H1 (cell line): ENCODE results near the gene EIF2B5. TPM values are rescaled to one million over a fixed set of nuclear protein-coding genes. Genes with fewer than 3 reads are reported as not detected.

Experiments used
- FOSL1 ChIP-seq: IDR thresholded peaks from 2 replicates; pipeline ENCODE4 v1.6.1; 2011; ENCODE audit warnings: mild to moderate bottlenecking, low read depth, low read length, moderate library complexity; ENCODE audit not compliant: insufficient read depth
- JUND ChIP-seq: IDR thresholded peaks from 2 replicates; pipeline ENCODE4 v1.6.1; 2011; ENCODE audit warnings: mild to moderate bottlenecking, improper control_type of control experiment, low read length
- SIRT6 ChIP-seq: IDR thresholded peaks from one replicate; pipeline ENCODE4 v1.7.1; 2012; ENCODE audit warnings: low read length, inconsistent platforms
- SP1 ChIP-seq: IDR thresholded peaks from 2 replicates; pipeline ENCODE4 v1.6.1; 2011; ENCODE audit warnings: low read depth, low read length
- polyA plus RNA-seq, 7 experiments: library from polyadenylated mRNA; depleted of rRNA in 3 of 7; stranded (reverse) in 5 of 7; unstranded in 2 of 7; fragments of >200 nt in 5 of 7; fragments of 200-250 nt in 2 of 7; gene quantifications; 1 replicate in 5 of 7; 2 replicates in 1 of 7; 4 replicates in 1 of 7; pipeline versions ENCODE4 v1.2.1 to v1.2.3, GENCODE V29; 2011 to 2013; ENCODE audit warnings: missing spikeins in 2 of 7, mixed read lengths in 2 of 7
- total RNA-seq: library from RNA; stranded (reverse); fragmentation: NEBNext Ultra II Directional; extraction: Animal tissue kit (Norgen Biotek cat#: 25700); gene quantifications from 2 replicates; pipeline ENCODE4 v1.2.1, GENCODE V29; 2021

EIF2B5 gene
- total and polyA plus RNA-seq, 2 of the 8 experiments (the other 6 are each of a cell fraction or from before 2014, with no cell fraction given): 33.1 to 40.0 TPM

GRCh38 chr3:184154885-184155643 is 19.9 kb downstream of the EIF2B5 start, which contains the start of gene DVL3 (continued):
- TF ChIP-seq SP1: no peak
- TF ChIP-seq FOSL1: peak; percentile 81; the same call in 1 of the 2 replicates
- TF ChIP-seq SIRT6: no peak
- TF ChIP-seq JUND: 0 out of 2 replicates have a peak, but pooled peaks have one; percentile 25
